Measurements from ENCODE around the gene ZNF709. TPM values are rescaled to one million over a fixed set of nuclear protein-coding genes. Genes with fewer than 3 reads are reported as not detected.
A peak's percentile ranks its signal among the peaks of the same experiment; 100 is the strongest.
"Not testable (repeated sequence)": the region's sequence is repeated elsewhere in the genome, so short reads cannot be mapped to it uniquely, and the experiment has no call there.

ZNF709 gene
- total RNA-seq, 1 donor from 2014 or later, result 2.8 TPM

DNA sequence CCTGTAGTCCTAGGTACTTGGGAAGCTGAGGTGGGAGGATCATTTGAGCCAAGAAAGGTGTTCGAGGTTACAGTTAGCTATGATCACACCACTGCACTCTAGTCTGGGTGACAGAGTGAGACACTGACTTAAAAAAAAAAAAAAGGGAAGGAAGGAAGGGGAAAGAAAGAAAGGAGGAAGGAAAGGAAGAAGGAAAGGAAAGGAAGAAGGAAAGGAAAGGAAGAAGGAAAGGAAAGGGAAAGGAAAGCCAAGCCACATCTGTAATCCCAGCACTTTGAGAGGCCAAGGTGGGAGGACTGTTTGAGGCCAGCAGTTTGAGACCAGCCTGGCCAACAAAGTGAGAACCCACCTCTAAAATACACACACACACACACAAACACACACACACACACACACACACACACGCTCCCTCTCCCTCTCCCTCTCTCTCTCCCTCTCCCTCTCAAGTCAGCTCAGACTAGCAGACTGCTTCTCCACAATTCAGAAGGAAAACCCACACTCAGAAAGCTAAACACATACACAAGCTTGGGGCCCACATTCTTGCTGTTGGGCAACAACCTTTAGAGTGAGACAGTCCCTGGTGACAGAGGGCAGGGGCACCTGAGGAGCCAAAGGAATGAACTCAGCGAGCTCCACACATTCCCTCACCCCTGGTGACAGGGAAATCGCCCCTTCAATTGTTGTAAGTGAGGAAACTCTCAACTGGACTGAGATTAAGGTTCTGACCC lies 2.7 kb downstream of the ZNF709 start:
- no peak overlapping the region for H3K4me3 Mint-ChIP-seq (ENCODE audit: unreplicated experiment)
- peaks cover 5% of the 10 kb centered on the region for H3K9me3 Mint-ChIP-seq (ENCODE audit: unreplicated experiment)
- TF ChIP-seq EZH2 (IDR thresholded peaks at IDR 0.05; ENCODE audit: insufficient read depth, low read length), result no peak
- TF ChIP-seq, protein P1, sequence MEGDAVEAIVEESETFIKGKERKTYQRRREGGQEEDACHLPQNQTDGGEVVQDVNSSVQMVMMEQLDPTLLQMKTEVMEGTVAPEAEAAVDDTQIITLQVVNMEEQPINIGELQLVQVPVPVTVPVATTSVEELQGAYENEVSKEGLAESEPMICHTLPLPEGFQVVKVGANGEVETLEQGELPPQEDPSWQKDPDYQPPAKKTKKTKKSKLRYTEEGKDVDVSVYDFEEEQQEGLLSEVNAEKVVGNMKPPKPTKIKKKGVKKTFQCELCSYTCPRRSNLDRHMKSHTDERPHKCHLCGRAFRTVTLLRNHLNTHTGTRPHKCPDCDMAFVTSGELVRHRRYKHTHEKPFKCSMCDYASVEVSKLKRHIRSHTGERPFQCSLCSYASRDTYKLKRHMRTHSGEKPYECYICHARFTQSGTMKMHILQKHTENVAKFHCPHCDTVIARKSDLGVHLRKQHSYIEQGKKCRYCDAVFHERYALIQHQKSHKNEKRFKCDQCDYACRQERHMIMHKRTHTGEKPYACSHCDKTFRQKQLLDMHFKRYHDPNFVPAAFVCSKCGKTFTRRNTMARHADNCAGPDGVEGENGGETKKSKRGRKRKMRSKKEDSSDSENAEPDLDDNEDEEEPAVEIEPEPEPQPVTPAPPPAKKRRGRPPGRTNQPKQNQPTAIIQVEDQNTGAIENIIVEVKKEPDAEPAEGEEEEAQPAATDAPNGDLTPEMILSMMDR (IDR thresholded peaks at IDR 0.05; ENCODE audit: insufficient read depth, low read depth, low read length), result no peak
- no peak overlapping the region for H3K27ac Mint-ChIP-seq (ENCODE audit: unreplicated experiment)
- H3K27me3 Mint-ChIP-seq (ENCODE audit: low read depth, unreplicated experiment), result no peaks in the 10 kb centered on the region
- H3K27ac ChIP-seq (ENCODE audit: low read depth, low read length), result no peak overlapping the region
- H3K27me3 ChIP-seq (ENCODE audit: insufficient read depth, low read length), result no peaks in the 10 kb centered on the region
- H3K36me3 Mint-ChIP-seq (ENCODE audit: low read depth, unreplicated experiment), result peaks cover 12% of the 10 kb centered on the region
- H3K4me1 Mint-ChIP-seq (ENCODE audit: low read depth, unreplicated experiment), result peaks cover 8% of the 10 kb centered on the region
- peaks cover 14% of the 10 kb centered on the region for H4K20me1 ChIP-seq (ENCODE audit: insufficient read depth, low read length)
- DNase-seq (ENCODE audit: low read depth), result no peak
- peak overlapping the region; percentile 22 for H3K4me2 ChIP-seq (ENCODE audit: low read length)
- no peak overlapping the region for H3K4me3 ChIP-seq (ENCODE audit: insufficient read depth, low read depth, low read length)
- H3K9ac ChIP-seq (ENCODE audit: low read length), result no peak overlapping the region
- H3K36me3 ChIP-seq (ENCODE audit: insufficient read depth, low read length), result no peaks in the 10 kb centered on the region
- FAIRE-seq, result no peak
- no peaks in the 10 kb centered on the region for H3K9me3 ChIP-seq (ENCODE audit: insufficient read depth, low read depth, low read length)
- no peak overlapping the region for H2AFZ ChIP-seq (ENCODE audit: low read depth, low read length)
- peaks cover 53% of the 10 kb centered on the region for H3K79me2 ChIP-seq (ENCODE audit: insufficient read depth, low read length)
- H3K4me1 ChIP-seq (ENCODE audit: insufficient read depth, low read length), result peaks cover 17% of the 10 kb centered on the region

DNA sequence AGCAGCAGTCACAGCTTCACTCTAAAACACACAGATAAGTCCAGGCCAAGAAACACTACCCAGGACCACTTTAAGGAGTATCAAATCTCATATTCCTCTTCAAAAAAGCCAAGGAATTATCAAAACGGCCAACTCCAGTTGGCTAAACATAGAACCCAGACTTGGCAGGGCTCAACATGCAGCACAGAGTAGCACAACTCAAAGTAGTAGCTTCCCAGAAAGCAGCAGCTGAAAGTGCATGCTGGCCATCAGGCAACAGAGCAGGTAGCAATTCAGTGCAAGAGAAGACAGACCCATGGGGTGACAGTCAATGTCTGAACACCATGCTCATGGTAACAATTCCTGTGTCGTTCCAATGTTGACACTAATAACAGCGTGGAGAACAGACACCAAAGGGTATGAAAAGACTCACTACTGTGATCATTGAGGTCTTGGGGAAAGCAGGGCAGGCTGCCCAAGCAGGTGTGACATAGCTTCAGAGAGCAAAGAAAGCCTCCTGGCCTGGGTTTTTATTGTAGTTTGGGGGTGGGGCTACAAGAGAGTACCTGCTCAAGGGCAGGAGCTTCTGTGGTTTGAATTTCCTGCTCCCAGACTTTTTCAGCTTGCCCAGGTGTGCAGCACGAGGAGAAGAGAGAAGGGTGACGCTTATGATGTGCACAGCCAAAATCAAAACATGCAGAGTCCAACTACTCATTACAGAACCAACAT lies 6.2 kb downstream of the ZNF709 start:
- Histone ChIP-seq H3K27me3 (ENCODE audit: insufficient read depth, low read length) (no peaks in the 10 kb centered on the region), H4K20me1 (ENCODE audit: insufficient read depth, low read length) (peaks cover 14% of the 10 kb centered on the region), H3K4me1 (ENCODE audit: insufficient read depth, low read length) (peaks cover 7% of the 10 kb centered on the region), H2AFZ (ENCODE audit: low read depth, low read length) (no peak overlapping the region), H3K4me2 (ENCODE audit: low read length) (no peak overlapping the region), H3K9ac (ENCODE audit: low read length) (no peak overlapping the region), H3K4me3 (ENCODE audit: insufficient read depth, low read depth, low read length) (no peak overlapping the region), H3K79me2 (ENCODE audit: insufficient read depth, low read length) (peaks cover 56% of the 10 kb centered on the region), H3K27ac (ENCODE audit: low read depth, low read length) (no peak overlapping the region), H3K9me3 (ENCODE audit: insufficient read depth, low read depth, low read length) (no peaks in the 10 kb centered on the region), H3K36me3 (ENCODE audit: insufficient read depth, low read length) (no peaks in the 10 kb centered on the region)
- Mint-ChIP-seq H3K4me3 (ENCODE audit: unreplicated experiment) (no peak overlapping the region), H3K9me3 (ENCODE audit: unreplicated experiment) (peaks cover 5% of the 10 kb centered on the region), H3K27ac (ENCODE audit: unreplicated experiment) (no peak overlapping the region), H3K27me3 (ENCODE audit: low read depth, unreplicated experiment) (no peaks in the 10 kb centered on the region), H3K36me3 (ENCODE audit: low read depth, unreplicated experiment) (peaks cover 9% of the 10 kb centered on the region), H3K4me1 (ENCODE audit: low read depth, unreplicated experiment) (peaks cover 8% of the 10 kb centered on the region)
- FAIRE-seq (no peak), DNase-seq (ENCODE audit: low read depth) (no peak)
- TF ChIP-seq, protein P1 (IDR thresholded peaks at IDR 0.05; ENCODE audit: insufficient read depth, low read depth, low read length), result no peak
- no peak for TF ChIP-seq EZH2 (IDR thresholded peaks at IDR 0.05; ENCODE audit: insufficient read depth, low read length)

DNA sequence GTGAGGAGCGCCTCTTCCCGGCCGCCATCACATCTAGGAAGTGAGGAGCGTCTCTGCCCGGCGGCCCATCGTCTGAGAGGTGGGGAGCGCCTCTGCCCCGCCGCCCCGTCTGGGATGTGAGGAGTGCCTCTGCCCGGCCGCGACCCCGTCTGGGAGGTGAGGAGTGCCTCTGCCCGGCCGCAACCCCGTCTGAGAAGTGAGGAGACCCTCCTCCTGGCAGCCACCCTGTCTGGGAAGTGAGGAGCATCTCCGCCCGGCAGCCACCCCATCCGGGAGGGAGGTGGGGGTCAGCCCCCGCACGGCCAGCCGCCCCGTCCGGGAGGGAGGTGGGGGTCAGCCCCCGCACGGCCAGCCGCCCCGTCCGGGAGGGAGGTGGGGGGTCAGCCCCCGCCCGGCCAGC lies 17.0 kb downstream of the ZNF709 start:
- H3K4me2 ChIP-seq (ENCODE audit: low read length); H3K27me3 Mint-ChIP-seq (ENCODE audit: low read depth, unreplicated experiment); H3K27me3 ChIP-seq (ENCODE audit: insufficient read depth, low read length); DNase-seq (ENCODE audit: low read depth); H3K36me3 ChIP-seq (ENCODE audit: insufficient read depth, low read length); H3K4me3 ChIP-seq (ENCODE audit: insufficient read depth, low read depth, low read length); H3K79me2 ChIP-seq (ENCODE audit: insufficient read depth, low read length); H3K4me3 Mint-ChIP-seq (ENCODE audit: unreplicated experiment); H3K27ac Mint-ChIP-seq (ENCODE audit: unreplicated experiment); H3K9ac ChIP-seq (ENCODE audit: low read length); FAIRE-seq; H4K20me1 ChIP-seq (ENCODE audit: insufficient read depth, low read length); H3K4me1 Mint-ChIP-seq (ENCODE audit: low read depth, unreplicated experiment); H3K27ac ChIP-seq (ENCODE audit: low read depth, low read length); H3K4me1 ChIP-seq (ENCODE audit: insufficient read depth, low read length); H2AFZ ChIP-seq (ENCODE audit: low read depth, low read length): not testable (repeated sequence)
- H3K9me3 ChIP-seq (ENCODE audit: insufficient read depth, low read depth, low read length), result peaks cover 19% of the 10 kb centered on the region
- peaks cover 48% of the 10 kb centered on the region for H3K9me3 Mint-ChIP-seq (ENCODE audit: unreplicated experiment)
- H3K36me3 Mint-ChIP-seq (ENCODE audit: low read depth, unreplicated experiment), result peaks cover 43% of the 10 kb centered on the region

All from astrocyte (in vitro differentiated cells and primary cell).